ENCODE measurements around the gene PON1. TPM values are rescaled to one million over a fixed set of nuclear protein-coding genes. Genes with fewer than 3 reads are reported as not detected.

PON1 gene
- total and polyA plus RNA-seq, 2 of the 8 experiments (the other 6 are each of a cell fraction or from before 2014, with no cell fraction given): not detected

DNA sequence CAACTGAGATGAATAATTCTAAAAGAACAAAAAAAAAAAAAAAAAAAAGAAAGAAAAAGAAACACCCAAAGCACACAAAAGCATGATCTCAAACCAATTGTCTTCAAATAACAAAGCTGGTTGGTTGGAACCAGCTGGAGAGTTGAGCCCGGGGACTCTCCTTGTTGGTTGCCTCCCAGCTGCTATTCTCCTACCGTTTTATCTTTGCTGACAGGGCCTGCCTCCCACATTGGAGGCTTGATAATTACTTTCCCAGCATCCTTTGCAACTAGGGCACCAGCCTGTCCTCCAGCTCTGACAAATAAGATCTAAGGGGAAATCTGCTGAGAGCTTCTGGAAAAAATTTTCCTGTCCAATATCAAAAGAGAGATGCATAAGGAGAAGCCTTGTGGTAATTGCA is 6.8 kb downstream of the PON1 start (continued):
- TF ChIP-seq, protein P1, sequence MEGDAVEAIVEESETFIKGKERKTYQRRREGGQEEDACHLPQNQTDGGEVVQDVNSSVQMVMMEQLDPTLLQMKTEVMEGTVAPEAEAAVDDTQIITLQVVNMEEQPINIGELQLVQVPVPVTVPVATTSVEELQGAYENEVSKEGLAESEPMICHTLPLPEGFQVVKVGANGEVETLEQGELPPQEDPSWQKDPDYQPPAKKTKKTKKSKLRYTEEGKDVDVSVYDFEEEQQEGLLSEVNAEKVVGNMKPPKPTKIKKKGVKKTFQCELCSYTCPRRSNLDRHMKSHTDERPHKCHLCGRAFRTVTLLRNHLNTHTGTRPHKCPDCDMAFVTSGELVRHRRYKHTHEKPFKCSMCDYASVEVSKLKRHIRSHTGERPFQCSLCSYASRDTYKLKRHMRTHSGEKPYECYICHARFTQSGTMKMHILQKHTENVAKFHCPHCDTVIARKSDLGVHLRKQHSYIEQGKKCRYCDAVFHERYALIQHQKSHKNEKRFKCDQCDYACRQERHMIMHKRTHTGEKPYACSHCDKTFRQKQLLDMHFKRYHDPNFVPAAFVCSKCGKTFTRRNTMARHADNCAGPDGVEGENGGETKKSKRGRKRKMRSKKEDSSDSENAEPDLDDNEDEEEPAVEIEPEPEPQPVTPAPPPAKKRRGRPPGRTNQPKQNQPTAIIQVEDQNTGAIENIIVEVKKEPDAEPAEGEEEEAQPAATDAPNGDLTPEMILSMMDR (IDR thresholded peaks at IDR 0.05; ENCODE audit: control extremely low read depth in 1 of 3, insufficient read depth in 1 of 3, low read depth in 1 of 3, low read length in 3 of 3): no peak
- TF ChIP-seq SIN3A (conservative IDR thresholded peaks at IDR 0.05 in 1 of 2, IDR thresholded peaks at IDR 0.05 in 1 of 2; ENCODE audit: low read depth in 1 of 2, low read length in 2 of 2) (no peak), BCL11A (IDR thresholded peaks at IDR 0.05; ENCODE audit: low read depth in 2 of 2, low read length in 2 of 2) (no peak), EP300 (IDR thresholded peaks at IDR 0.05; ENCODE audit: borderline replicate concordance in 1 of 2, low read depth in 2 of 2, low read length in 2 of 2) (no peak), NRF1 (IDR thresholded peaks at IDR 0.05; ENCODE audit: low read depth, low read length) (no peak)
- TF ChIP-seq, protein P2, sequence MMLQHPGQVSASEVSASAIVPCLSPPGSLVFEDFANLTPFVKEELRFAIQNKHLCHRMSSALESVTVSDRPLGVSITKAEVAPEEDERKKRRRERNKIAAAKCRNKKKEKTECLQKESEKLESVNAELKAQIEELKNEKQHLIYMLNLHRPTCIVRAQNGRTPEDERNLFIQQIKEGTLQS (IDR thresholded peaks at IDR 0.05; ENCODE audit: insufficient read depth, low read depth, low read length): no peak
- TF ChIP-seq, protein P3, sequence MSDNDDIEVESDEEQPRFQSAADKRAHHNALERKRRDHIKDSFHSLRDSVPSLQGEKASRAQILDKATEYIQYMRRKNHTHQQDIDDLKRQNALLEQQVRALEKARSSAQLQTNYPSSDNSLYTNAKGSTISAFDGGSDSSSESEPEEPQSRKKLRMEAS (IDR thresholded peaks at IDR 0.05): no peak

Data from H1 (cell line).